Activated CD4-positive, alpha-beta T cell treated with anti-CD3 and anti-CD28 coated beads, Interleukin-2, amount 50 U/mL, for 24 hours (primary cell): ENCODE results near the gene MYO18B.

Source experiments
- DNase-seq, 2 donors: peaks; one replicate each; pipeline ENCODE4 v3.0.0-alpha.2; 2020; ENCODE audit warnings: low read depth in 1 of 2, low spot score in 1 of 2

MYO18B gene

GRCh38 chr22:25935266-25936058 lies 193.5 kb downstream of the MYO18B start:
- no peak for DNase-seq

GRCh38 chr22:25938151-25938550 lies 196.2 kb downstream of the MYO18B start:
- no peak for DNase-seq

GRCh38 chr22:25939384-25939783 lies 197.4 kb downstream of the MYO18B start:
- DNase-seq: no peak

GRCh38 chr22:25940479-25940878 lies 198.5 kb downstream of the MYO18B start:
- DNase-seq: no peak

- no peak for DNase-seq
Measured at GRCh38 chr22:25941365-25941960, 199.5 kb downstream of the MYO18B start.

GRCh38 chr22:25942115-25942855 lies 200.3 kb downstream of the MYO18B start:
- DNase-seq: no peak

GRCh38 chr22:25942856-25943411 lies 200.9 kb downstream of the MYO18B start:
- no peak for DNase-seq

- DNase-seq: no peak
Measured at GRCh38 chr22:25950111-25950510, 208.1 kb downstream of the MYO18B start.

- DNase-seq: no peak
Measured at GRCh38 chr22:25953276-25953675, 211.3 kb downstream of the MYO18B start.

- DNase-seq: no peak
Measured at GRCh38 chr22:25953919-25954318, 211.9 kb downstream of the MYO18B start.

GRCh38 chr22:25955323-25955722 lies 213.3 kb downstream of the MYO18B start:
- no peak for DNase-seq

- DNase-seq: no peak
Measured at GRCh38 chr22:25956801-25957200, 214.8 kb downstream of the MYO18B start.

- DNase-seq: no peak
Measured at GRCh38 chr22:25959818-25960774, 218.1 kb downstream of the MYO18B start.

GRCh38 chr22:25961699-25962098 lies 219.7 kb downstream of the MYO18B start:
- no peak for DNase-seq

- no peak for DNase-seq
Measured at GRCh38 chr22:25962711-25963110, 220.7 kb downstream of the MYO18B start.

- DNase-seq: no peak
Measured at GRCh38 chr22:25964961-25965730, 223.2 kb downstream of the MYO18B start.

GRCh38 chr22:25966448-25966913 lies 224.5 kb downstream of the MYO18B start:
- DNase-seq: no peak

- DNase-seq: no peak
Measured at GRCh38 chr22:25969286-25969685, 227.3 kb downstream of the MYO18B start.

- DNase-seq: no peak
Measured at GRCh38 chr22:25969901-25970300, 227.9 kb downstream of the MYO18B start.
